Right forelimb (tissue), 1 donor: ENCODE results near the gene KCNC3.

Source experiments
- DNase-seq: peaks from one replicate; pipeline ENCODE4 v3.0.0-alpha.2; 2018

Gene KCNC3

DNA sequence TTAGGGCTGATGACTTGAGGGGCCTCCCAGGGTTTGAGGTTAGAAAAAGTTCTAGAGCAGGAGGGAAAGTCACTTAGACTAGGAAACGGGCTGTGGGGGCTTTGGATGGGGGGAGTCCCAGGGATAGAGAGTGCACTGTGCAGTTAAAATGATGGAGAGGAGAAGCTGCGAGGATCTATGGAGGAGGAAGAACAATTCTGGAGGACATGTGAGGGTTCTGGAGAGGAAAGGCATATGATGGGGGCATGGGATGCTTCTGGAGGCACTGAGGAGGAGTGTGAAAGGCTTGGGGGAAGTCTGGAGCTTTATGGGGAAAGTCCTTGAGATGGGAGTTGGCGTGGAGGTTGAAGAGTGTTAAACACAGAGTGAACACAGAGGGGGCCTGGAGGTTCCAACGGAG lies 2.2 kb downstream of the KCNC3 start:
- no peak for DNase-seq

DNA sequence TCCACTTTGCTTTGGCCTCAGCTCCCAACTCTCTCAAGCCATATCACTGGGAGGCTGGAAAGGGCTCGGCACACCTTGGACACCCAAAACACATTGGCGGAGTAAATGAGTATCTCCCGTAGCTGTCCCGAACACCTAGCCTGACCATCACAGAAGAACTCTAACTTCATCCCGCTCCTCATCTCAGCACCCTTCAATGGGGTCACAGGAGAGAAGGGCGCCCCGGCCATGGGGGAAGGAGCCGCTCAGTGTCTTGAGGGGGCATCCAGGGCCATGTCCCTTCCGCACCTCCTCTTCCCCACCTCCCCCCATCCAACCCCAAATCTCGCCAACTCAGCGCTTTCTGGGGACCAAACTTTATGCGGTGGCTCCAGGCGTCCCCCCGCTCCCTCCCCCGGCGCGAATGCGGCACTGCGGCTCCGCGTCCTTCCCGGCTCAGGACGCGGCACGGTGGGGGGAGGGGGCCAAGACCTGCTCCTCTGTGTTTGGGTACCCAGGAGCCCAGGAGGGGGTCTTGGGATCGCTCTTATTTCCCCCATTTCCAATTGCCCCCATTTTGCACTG lies 3.0 kb downstream of the KCNC3 start:
- no peak for DNase-seq

- DNase-seq: peak; percentile 82
Observed at GRCh38 chr19:50325310-50326100, 3.7 kb downstream of the KCNC3 start.

- DNase-seq: no peak
Observed at GRCh38 chr19:50324331-50324730, 4.8 kb downstream of the KCNC3 start.

GRCh38 chr19:50323782-50324133 lies 5.4 kb downstream of the KCNC3 start:
- no peak for DNase-seq

DNA sequence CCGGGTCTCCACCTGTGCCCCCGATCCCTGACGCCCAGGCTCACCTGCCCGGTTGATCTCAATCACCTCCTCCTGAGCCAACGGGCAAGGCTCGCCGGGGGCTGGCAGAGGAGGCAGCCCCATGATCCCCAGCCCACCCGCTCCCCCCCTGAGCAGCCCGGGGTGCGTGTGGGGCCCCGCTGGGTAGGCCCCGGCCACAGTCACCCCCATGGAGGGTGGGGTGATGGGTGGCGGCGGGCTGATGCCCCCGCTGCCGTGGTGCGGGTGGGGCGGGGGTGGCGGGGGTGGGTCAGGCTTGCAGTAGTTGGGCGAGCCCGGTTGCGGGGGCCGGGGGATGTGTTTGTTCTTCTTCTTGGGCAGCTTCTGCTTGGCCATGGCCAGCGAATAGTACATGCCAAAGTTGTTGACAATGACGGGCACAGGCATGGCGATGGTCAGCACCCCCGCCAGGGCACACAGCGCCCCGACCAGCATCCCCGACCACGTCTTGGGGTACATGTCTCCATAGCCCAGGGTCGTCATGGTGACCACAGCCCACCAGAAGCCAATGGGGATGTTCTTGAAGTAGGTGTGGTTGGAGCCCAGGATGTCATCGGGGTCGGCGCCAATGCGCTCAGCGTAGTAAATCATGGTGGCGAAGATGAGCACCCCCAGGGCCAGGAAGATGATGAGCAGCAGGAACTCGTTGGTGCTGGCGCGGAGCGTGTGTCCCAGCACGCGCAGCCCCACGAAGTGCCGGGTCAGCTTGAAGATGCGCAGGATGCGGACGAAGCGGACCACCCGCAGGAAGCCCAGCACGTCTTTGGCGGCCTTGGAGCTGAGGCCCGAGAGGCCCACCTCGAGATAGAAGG lies 6.0 kb downstream of the KCNC3 start:
- DNase-seq: no peak

DNA sequence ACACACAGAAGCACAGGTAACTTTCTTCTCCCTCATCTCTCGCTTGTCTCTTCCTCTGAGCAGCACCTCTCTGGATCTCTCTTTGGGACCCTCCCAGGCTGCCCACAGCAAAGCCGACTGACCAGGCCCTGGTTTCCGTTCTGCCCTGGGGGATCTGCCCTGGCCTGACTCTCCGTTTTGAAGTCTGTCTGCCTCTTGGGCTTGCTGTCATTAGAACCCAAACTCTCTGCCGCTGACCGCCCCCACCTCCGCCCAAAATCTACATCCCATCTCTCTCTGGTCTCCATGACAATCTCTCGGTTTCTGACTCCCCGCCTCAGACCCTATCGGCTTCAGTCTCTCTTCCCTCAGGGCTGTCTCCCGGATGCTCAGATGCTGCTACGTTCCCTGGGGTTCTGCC lies 6.9 kb downstream of the KCNC3 start:
- DNase-seq: no peak

DNA sequence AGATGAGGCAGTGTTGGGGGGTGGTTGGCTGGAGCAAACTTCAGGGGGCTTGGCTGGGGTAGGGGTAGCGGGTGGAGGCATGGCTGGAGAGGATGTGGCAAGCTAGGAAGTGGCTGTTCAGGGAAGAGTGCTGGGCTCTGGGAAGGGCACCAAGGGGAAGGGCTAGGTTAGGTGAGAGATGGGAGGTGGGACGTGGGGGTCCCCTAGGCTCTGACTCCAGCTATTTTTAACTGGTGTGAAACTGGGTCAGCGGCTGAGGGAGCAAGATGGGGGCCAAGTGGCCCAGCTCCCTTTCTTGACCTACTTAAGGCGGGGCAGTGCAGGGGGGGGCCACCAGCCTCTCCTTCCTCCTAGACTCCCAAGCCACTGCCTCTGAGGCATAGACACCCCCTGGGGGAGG lies 7.3 kb downstream of the KCNC3 start:
- no peak for DNase-seq

GRCh38 chr19:50320596-50320995 lies 8.6 kb downstream of the KCNC3 start:
- no peak for DNase-seq

GRCh38 chr19:50320051-50320450 lies 9.1 kb downstream of the KCNC3 start:
- DNase-seq: no peak

- no peak for DNase-seq
Observed at GRCh38 chr19:50319156-50319555, 10.0 kb downstream of the KCNC3 start.

DNA sequence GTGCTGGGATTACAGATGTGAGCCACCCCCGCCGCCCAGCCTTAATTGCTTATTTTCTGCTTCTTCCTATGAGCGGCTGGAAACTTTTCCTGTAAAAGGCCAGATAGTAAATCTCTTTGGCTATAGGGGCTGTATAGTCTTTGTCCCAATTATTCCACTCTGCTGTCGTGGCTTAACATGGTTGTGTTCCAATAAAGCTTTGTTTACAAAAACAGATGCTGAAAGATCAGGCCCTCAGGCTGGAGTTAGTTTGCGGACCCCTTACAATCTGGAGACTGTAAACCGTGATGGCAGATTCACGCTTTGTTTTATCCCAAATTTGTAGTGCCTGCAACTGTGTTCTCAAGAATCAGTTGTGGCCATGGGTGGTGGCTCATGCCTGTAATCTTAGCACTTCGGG lies 10.7 kb downstream of the KCNC3 start:
- no peak for DNase-seq

DNA sequence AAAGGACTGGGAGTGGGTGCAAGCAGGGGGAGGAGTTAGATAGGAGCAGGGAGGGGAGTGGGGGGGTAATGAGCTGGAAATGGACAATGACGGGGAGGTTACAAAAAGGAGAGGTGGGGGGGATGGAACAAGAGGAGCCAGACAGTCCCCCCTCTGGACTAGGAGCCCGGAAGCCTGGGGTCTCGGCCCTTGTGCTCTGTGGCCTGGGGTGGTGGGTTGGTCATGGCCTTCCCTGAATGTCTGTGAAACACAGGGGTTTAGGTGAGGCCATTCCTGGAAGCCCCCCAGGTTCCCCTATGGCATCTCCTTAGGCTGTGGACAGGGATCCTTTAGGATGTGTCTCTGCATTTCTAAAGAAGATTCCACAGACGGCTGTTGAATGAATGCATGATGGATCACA lies 12.1 kb downstream of the KCNC3 start:
- DNase-seq: no peak

DNA sequence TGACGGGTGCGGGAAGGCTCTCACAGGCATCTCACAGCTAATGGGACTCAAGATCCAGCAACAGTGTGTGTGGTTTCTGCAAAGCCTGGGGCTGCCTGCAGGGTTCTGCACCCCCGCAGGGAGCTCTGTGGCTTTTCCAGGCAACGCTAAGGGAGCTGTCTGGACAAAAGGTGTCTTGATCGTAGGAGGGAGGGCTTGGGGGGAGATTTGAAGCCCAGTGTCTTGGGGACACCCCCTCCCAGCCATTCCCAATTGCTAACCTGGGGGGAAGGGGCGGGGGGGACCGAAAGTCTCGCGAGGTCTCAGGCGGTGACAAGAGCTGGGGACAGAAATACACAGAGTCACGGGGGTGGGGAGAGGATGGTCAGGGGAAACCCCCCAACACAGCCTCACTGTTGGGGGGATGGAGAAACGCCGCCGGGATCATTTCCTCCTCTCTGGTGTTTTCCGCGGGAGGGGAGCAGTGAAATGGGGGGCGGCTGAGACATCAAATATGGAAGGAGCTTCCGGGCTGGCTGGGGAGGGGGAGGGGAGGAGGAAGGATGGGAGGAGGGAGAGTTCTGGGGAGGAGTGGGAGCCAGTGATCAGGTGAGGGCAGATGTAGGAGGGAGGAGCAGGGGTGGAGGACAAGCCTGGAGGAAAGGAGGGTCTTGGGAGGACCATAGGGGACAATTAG lies 13.3 kb downstream of the KCNC3 start:
- no peak for DNase-seq

GRCh38 chr19:50314724-50315708 lies 14.2 kb downstream of the KCNC3 start:
- no peak for DNase-seq

DNA sequence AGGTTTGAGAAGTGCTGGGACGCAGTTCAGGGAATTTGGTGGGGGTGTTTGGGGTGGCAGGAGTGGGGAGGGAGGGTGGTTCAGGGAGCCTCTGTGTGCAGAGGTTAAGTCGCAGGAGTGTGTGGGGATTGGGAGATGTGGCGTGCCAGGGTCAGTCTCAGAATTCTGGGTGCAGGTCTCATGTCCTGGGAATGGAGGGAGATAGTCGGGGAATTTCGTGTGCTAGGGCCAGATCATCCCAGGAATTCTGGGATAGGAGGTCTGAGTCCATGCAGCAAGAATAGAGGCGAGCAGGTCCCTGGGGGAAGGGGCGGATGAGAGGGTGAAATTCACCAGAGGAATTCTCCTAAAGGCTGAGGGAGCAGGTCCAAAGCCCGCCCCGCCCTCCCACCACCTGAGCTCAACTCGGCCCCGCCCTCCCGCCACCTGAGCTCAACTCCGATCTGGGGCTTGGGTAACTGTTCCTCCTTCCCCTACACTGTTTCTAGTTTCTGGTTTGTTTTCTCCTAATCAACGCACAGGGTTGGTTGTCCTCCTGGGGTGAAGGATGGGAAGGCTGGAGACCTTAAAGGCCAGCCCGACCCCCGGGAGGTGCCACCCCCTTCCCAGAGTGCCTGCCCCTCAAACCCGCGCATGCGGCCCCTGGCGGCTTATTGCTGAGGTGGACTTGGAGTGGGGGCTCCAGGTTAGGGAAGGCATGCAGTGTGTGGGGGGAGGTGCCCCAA lies 15.2 kb downstream of the KCNC3 start:
- DNase-seq: no peak

- DNase-seq: no peak
Observed at GRCh38 chr19:50312967-50313811, 16.0 kb downstream of the KCNC3 start.

DNA sequence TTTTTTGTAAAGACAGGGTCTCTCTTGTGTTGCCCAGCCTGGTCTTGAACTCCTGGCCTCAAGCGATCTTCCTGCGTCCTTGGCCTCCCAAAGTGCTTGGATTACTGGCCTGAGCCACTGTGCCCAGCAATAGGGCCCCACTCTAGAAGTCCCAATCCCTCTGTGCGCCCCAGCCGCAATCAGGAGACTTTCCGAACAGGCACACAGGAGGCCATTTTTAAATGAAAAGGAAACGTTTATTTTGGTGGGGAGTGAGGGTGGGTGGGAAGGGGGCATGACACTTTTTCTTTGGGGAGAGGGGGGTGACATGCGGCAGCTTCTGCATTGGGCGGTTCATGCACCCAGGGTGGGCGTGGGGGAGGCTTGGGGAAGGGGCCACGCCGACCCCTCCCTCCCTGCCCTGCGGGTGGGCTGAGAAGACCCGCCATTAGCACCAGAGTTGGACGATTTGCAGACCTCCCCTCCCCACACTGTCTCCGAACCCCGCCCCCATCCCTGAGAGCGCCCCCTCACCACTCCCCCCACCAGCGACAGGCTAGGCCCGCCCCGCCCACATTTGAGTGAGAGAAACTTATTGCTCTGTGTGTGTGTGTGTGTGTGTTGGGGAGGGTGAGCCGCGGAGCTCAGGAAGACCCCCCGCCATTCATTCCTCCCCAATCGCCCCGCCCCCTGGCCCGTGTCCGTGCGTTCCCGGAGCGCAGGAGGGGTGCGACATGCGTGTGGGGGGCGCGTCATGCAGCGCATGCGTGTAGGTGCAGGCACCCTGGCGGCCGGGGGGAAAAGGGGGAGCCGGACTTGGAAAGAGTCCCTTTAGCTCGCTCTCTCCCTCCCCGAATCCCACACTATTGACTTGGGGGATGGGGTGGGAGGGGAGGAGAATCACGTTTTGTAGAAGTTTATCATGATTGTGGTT lies 17.2 kb downstream of the KCNC3 start:
- no peak for DNase-seq

DNA sequence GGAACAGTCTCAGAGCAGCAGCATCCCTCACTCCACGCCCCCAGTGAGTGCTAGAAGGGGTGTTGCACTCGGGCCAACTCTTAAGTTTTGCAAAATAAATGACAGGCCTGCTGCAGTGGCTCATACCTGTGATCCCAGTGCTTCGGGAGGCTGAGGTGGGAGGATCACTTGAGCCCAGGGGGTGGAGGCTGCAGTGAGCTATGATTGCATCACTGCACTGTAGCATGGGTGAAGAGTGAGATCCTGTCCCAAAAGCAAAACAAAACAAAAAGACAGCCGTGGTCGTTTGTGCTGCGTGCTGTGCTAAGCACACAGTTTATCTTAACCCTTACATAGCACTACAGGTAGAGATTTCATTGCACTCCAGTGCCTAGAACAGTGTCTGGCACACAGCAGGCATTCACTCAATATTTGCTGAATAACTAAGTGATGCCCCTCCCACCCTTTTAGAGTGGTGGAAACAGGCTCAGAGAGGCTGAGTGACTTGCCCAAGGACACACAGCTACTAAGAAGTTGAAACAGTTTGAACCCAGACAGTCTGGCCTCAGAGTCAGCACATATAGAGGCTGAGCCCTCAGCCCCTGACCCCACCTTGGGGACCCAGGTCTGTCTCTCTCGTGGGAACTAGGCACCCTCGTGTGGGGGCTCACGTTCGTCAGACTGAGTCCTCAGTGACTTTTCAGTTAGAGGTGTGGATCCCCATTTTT lies 18.3 kb downstream of the KCNC3 start:
- DNase-seq: no peak
